Left renal cortex interstitium (tissue), 4 donors: ENCODE data around the gene ADAMTS19. TPM values are rescaled to one million over a fixed set of nuclear protein-coding genes. Genes with fewer than 3 reads are reported as not detected.
A peak's percentile ranks its signal among the peaks of the same experiment; 100 is the strongest.

Experiments
- DNase-seq, 4 donors: peaks; one replicate each; pipeline ENCODE4 v3.0.0-alpha.2; 2013; ENCODE audit warnings: low read depth in 4 of 4, low spot score in 2 of 4, missing footprints in 1 of 4
- polyA plus RNA-seq, 4 donors: library from polyadenylated mRNA; unstranded; fragments of 120-200 nt; gene quantifications; one replicate each; pipeline ENCODE4 v1.2.1, GENCODE V29; 2013; ENCODE audit not compliant: insufficient read length in 4 of 4

ADAMTS19 gene
- polyA plus RNA-seq, 4 donors: 4.0 to 6.6 (median 6.2) TPM

- peak in 1 of 4 donors; percentile 21 for DNase-seq
Measured at GRCh38 chr5:129760636-129761325, 300.7 kb downstream of the ADAMTS19 start.

- DNase-seq: no peak
Measured at GRCh38 chr5:129763651-129764050, 303.6 kb downstream of the ADAMTS19 start.

- no peak for DNase-seq
Measured at GRCh38 chr5:129766798-129767197, 306.7 kb downstream of the ADAMTS19 start.

GRCh38 chr5:129767927-129768380, 307.9 kb downstream of the ADAMTS19 start:
- DNase-seq: peak in 3 of 4 donors; percentile 70 to 84 (median 79)

GRCh38 chr5:129768735-129769134, 308.6 kb downstream of the ADAMTS19 start:
- no peak for DNase-seq

- no peak for DNase-seq
Measured at GRCh38 chr5:129770024-129770820, 310.1 kb downstream of the ADAMTS19 start.

- peak in 1 of 4 donors; percentile 53 for DNase-seq
Measured at GRCh38 chr5:129771058-129771838, 311.1 kb downstream of the ADAMTS19 start.

- DNase-seq: no peak
Measured at GRCh38 chr5:129773376-129773775, 313.3 kb downstream of the ADAMTS19 start.

GRCh38 chr5:129781594-129781993, 321.5 kb downstream of the ADAMTS19 start:
- no peak for DNase-seq
